Measurements from ENCODE around the gene KLHDC3. TPM values are rescaled to one million over a fixed set of nuclear protein-coding genes. Genes with fewer than 3 reads are reported as not detected.

Gene KLHDC3
- total RNA-seq, 1 experiment from 2014 or later, result 53.7 TPM

DNA sequence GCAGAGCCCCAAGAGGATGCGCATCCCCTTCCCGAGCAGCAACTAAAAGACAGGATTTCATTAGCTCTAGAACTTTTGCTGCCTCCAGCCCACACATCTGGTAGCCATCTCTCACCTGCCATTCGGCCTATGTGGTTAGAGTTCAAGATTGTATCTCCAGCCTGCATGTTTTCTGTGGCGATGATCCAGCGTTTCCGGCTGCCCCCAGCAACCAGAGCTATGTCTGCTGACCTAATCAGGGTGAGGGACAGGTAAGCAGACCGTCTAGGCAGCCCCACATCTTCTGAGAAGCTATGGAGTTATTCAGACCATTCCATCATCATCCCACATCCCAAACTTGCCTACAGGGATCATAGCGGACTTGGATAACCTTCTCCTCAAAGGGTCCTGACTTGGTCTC, 41.9 kb downstream of the KLHDC3 start:
- peaks cover 48% of the 10 kb centered on the region for H3K4me1 ChIP-seq (ENCODE audit: low read length)
- H3K9me3 ChIP-seq (ENCODE audit: low read length), result no peaks in the 10 kb centered on the region
- no peak overlapping the region for H3K9ac ChIP-seq (ENCODE audit: low read length)
- no peaks in the 10 kb centered on the region for H3K9me2 ChIP-seq (replicated peaks; ENCODE audit: insufficient read depth, low read length)
- H2AFZ ChIP-seq (ENCODE audit: low read length), result no peak overlapping the region
- no peak overlapping the region for H3K4me3 ChIP-seq (ENCODE audit: low read length)
- no peak overlapping the region for H3K4me2 ChIP-seq (ENCODE audit: low read depth, low read length, poor library complexity, severe bottlenecking)
- H3K27ac ChIP-seq (ENCODE audit: low read length), result no peak overlapping the region
- no peak for DNase-seq
- H4K20me1 ChIP-seq (ENCODE audit: insufficient read depth, low read depth, low read length), result no peaks in the 10 kb centered on the region
- H3K79me2 ChIP-seq (ENCODE audit: low read length), result peaks cover 47% of the 10 kb centered on the region
- 0 out of 2 replicates have a peak, but pooled peaks cover 5% of the 10 kb centered on the region for H3K36me3 ChIP-seq (ENCODE audit: insufficient read depth, low read length)
- no peaks in the 10 kb centered on the region for H3K27me3 ChIP-seq (ENCODE audit: low read length)

DNA sequence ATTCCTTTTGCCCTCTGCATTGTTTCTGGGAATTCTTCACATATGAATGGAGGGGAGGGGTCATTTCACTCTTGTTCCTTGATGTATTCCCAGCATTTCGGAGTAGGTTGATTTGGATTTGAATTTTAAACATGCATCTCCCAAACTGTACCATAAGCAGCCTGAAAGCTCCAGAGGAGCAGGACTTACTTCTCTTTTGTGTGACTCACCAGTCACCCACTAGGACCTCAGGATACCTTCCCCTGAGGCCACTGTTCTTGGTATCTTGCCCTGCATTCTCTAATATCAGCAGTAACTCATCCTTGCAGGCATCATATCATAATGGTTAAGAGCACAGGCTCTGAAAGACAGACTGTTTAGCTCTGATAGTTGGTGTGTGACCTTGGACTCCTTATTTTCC, 44.5 kb downstream of the KLHDC3 start:
- Histone ChIP-seq H2AFZ (ENCODE audit: low read length) (no peak overlapping the region), H3K4me2 (ENCODE audit: low read depth, low read length, poor library complexity, severe bottlenecking) (peak overlapping the region; percentile 86), H3K36me3 (ENCODE audit: insufficient read depth, low read length) (0 out of 2 replicates have a peak, but pooled peaks cover 5% of the 10 kb centered on the region), H3K9ac (ENCODE audit: low read length) (peak overlapping the region; percentile 95), H3K79me2 (ENCODE audit: low read length) (peaks cover 27% of the 10 kb centered on the region), H3K4me1 (ENCODE audit: low read length) (peaks cover 28% of the 10 kb centered on the region), H3K9me2 (replicated peaks; ENCODE audit: insufficient read depth, low read length) (no peaks in the 10 kb centered on the region), H4K20me1 (ENCODE audit: insufficient read depth, low read depth, low read length) (no peaks in the 10 kb centered on the region), H3K27me3 (ENCODE audit: low read length) (no peaks in the 10 kb centered on the region), H3K9me3 (ENCODE audit: low read length) (no peaks in the 10 kb centered on the region), H3K27ac (ENCODE audit: low read length) (no peak overlapping the region), H3K4me3 (ENCODE audit: low read length) (peak overlapping the region; percentile 97)
- DNase-seq, result no peak

DNA sequence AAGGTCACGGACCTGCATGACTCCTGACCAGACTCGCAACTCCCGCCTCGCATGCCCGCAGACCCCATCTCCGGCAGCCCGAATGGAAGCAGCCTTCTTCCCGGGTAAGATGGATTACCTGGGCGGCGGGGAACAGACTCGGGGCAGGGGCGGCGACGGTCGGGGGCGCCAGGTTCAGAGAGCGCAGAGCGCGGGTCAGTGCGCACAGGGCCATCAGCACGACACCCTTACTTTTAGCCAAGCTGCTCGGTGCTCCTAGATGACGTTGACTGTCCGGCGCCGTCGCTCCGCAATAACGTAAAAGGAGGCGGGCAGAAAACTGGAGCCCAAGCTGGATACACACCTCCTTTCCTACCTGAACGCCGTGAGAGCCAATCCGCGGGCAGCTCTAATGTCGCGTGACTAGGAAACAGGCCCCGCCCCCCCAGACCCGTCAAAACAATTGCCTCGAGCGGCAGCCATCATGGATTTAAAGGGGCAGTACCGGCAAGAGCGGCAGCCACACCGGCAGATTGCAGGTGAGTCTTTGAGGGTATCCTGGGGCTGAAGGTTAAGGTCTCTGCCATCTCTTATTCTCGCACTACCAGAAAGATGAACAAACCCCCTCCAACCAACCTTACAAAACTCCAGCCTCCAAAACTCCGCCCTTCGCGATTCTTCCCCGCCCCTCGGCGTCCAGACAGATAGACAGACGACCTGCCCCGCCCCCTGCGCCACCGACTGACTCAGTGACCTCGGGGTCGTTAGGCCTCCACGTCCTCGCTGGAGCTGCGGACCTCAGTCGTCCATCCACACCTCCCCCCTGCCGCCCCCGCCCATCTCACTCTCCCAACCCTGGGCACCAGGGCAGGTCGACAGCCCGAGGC, 45.4 kb downstream of the KLHDC3 start, which contains the start of the genes KLC4 and MRPL2:
TSS of gene KLC4 (plus strand) at position 464 of the 866 bp plus-strand sequence. CDS start 1,705 bp downstream, outside the sequence.
TSS of gene MRPL2 (minus strand) at position 267 of the 866 bp plus-strand sequence. CDS start at position 214, 53 bp downstream.
- Histone ChIP-seq H3K79me2 (ENCODE audit: low read length) (peaks cover 27% of the 10 kb centered on the region), H3K9ac (ENCODE audit: low read length) (peak within 1 kb of the TSS; percentile 95), H3K9me2 (replicated peaks; ENCODE audit: insufficient read depth, low read length) (no peaks in the 10 kb centered on the region), H3K27me3 (ENCODE audit: low read length) (no peaks in the 10 kb centered on the region), H3K27ac (ENCODE audit: low read length) (no peak within 1 kb of the TSS), H3K9me3 (ENCODE audit: low read length) (no peaks in the 10 kb centered on the region), H3K4me1 (ENCODE audit: low read length) (peaks cover 22% of the 10 kb centered on the region), H4K20me1 (ENCODE audit: insufficient read depth, low read depth, low read length) (no peaks in the 10 kb centered on the region), H3K4me3 (ENCODE audit: low read length) (peak within 1 kb of the TSS; percentile 97), H3K4me2 (ENCODE audit: low read depth, low read length, poor library complexity, severe bottlenecking) (peak within 1 kb of the TSS; percentile 98), H2AFZ (ENCODE audit: low read length) (peak within 1 kb of the TSS; percentile 92), H3K36me3 (ENCODE audit: insufficient read depth, low read length) (0 out of 2 replicates have a peak, but pooled peaks cover 5% of the 10 kb centered on the region)
- DNase-seq, result peak; percentile 99

DNA sequence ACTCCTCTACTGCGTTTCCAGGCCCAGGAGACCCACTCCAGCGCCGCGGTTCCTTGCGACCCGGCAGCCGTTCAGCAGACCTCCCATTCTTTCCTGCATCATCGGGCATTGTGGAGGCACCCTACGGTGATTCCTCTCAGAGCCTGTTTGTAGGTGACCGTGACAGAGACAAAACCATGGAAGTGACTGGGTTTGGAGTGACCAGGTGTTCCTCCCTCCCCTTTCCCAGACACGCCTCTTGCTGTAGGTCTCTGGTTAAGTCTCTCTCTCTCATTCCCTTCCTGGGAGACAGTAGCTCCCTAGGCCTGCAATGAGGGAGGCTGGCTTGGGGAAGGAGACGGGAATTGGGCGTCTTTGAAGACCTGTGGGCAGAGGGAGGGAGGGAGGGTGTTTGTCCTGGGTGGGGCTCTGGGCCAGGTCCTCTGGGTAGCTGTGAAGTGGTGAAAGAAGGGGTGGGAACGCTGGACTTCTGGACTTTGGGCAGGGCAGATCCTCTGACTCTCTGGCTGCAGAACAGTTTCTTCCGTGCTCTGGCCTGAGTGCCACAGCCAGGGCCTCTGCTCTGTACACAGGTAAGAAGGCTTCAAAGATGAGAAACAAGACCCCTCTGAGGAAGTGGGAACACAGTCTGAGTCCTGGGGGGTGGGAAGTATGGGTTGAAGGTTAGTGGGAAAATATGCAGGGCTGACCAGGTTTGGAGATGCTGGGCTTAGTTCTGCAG, 46.1 kb downstream of the KLHDC3 start:
- Histone ChIP-seq H2AFZ (ENCODE audit: low read length) (peak overlapping the region; percentile 92), H3K4me2 (ENCODE audit: low read depth, low read length, poor library complexity, severe bottlenecking) (peak overlapping the region; percentile 98), H4K20me1 (ENCODE audit: insufficient read depth, low read depth, low read length) (no peaks in the 10 kb centered on the region), H3K27me3 (ENCODE audit: low read length) (no peaks in the 10 kb centered on the region), H3K9me3 (ENCODE audit: low read length) (no peaks in the 10 kb centered on the region), H3K79me2 (ENCODE audit: low read length) (peaks cover 27% of the 10 kb centered on the region), H3K4me1 (ENCODE audit: low read length) (peaks cover 22% of the 10 kb centered on the region), H3K36me3 (ENCODE audit: insufficient read depth, low read length) (0 out of 2 replicates have a peak, but pooled peaks cover 5% of the 10 kb centered on the region), H3K27ac (ENCODE audit: low read length) (no peak overlapping the region), H3K4me3 (ENCODE audit: low read length) (peak overlapping the region; percentile 97), H3K9ac (ENCODE audit: low read length) (peak overlapping the region; percentile 87), H3K9me2 (replicated peaks; ENCODE audit: insufficient read depth, low read length) (no peaks in the 10 kb centered on the region)
- no peak for DNase-seq

DNA sequence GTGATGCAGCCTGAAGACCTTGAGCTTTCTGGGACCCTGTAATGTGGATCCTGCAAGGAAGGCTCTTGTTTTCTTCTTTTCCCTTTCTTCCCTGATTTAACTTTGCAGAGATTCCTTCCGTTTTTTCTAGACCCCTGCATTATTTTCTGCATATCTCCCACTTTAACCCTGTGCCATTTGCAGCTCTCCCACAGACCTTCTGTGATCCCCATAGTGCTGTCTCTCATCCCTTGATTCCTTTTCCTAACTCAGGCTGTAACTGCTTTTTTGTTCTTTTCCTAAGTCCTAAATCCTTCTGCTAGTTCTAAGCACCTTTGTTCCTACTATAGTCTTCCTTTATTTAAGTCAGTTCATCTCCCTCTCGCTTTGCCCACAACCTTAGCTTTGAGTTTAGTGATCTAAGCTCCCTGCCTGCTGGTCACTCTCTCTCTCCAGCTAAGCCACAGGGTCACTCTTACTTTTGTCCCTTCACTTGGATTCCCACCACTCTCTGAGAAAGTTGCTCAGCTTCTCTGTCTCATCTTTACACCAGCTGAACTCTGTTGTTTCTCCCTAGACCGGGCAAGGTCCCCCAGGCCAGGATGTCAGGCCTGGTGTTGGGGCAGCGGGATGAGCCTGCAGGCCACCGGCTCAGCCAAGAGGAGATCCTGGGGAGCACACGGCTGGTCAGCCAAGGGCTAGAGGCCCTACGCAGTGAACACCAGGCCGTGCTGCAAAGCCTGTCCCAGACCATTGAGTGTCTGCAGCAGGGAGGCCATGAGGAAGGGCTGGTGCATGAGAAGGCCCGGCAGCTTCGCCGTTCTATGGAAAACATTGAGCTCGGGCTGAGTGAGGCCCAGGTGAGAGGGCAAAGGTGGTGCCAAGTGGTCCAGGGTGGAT, 46.9 kb downstream of the KLHDC3 start:
- H3K9me3 ChIP-seq (ENCODE audit: low read length), result no peaks in the 10 kb centered on the region
- H3K4me2 ChIP-seq (ENCODE audit: low read depth, low read length, poor library complexity, severe bottlenecking), result peak overlapping the region; percentile 98
- peaks cover 27% of the 10 kb centered on the region for H3K79me2 ChIP-seq (ENCODE audit: low read length)
- peaks cover 22% of the 10 kb centered on the region for H3K4me1 ChIP-seq (ENCODE audit: low read length)
- no peaks in the 10 kb centered on the region for H3K9me2 ChIP-seq (replicated peaks; ENCODE audit: insufficient read depth, low read length)
- no peaks in the 10 kb centered on the region for H3K27me3 ChIP-seq (ENCODE audit: low read length)
- H2AFZ ChIP-seq (ENCODE audit: low read length), result no peak overlapping the region
- DNase-seq, result no peak
- H3K27ac ChIP-seq (ENCODE audit: low read length), result no peak overlapping the region
- H3K9ac ChIP-seq (ENCODE audit: low read length), result peak overlapping the region; percentile 87
- peak overlapping the region; percentile 97; the same call in 1 of the 2 replicates for H3K4me3 ChIP-seq (ENCODE audit: low read length)
- no peaks in the 10 kb centered on the region for H4K20me1 ChIP-seq (ENCODE audit: insufficient read depth, low read depth, low read length)
- H3K36me3 ChIP-seq (ENCODE audit: insufficient read depth, low read length), result 0 out of 2 replicates have a peak, but pooled peaks cover 2% of the 10 kb centered on the region

DNA sequence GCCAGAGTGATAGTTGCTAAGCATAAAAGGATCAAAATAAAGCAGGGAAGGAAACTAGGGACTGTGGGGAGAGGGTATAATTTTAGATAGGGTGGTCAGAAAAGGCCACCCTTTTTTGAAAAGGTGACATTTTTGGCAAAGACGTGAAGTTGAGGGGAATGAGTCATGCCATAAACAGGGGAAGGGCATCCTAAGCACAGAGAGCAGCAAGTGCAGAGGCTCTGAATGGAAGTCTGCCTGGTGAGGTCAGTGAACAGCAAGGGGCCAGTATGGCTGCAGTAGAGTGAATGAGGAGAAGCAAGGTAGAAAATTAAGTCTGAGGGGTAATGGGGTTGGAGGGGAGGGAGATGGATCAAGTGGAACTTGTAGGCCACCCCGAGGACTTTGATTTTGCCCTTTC, 47.8 kb downstream of the KLHDC3 start:
- Histone ChIP-seq H3K27ac (ENCODE audit: low read length) (no peak overlapping the region), H2AFZ (ENCODE audit: low read length) (no peak overlapping the region), H3K9ac (ENCODE audit: low read length) (no peak overlapping the region), H3K36me3 (ENCODE audit: insufficient read depth, low read length) (no peaks in the 10 kb centered on the region), H3K79me2 (ENCODE audit: low read length) (peaks cover 27% of the 10 kb centered on the region), H3K4me2 (ENCODE audit: low read depth, low read length, poor library complexity, severe bottlenecking) (no peak overlapping the region), H3K9me3 (ENCODE audit: low read length) (no peaks in the 10 kb centered on the region), H3K9me2 (replicated peaks; ENCODE audit: insufficient read depth, low read length) (no peaks in the 10 kb centered on the region), H3K4me1 (ENCODE audit: low read length) (peaks cover 22% of the 10 kb centered on the region), H4K20me1 (ENCODE audit: insufficient read depth, low read depth, low read length) (no peaks in the 10 kb centered on the region), H3K4me3 (ENCODE audit: low read length) (no peak overlapping the region), H3K27me3 (ENCODE audit: low read length) (no peaks in the 10 kb centered on the region)
- DNase-seq, result no peak

DNA sequence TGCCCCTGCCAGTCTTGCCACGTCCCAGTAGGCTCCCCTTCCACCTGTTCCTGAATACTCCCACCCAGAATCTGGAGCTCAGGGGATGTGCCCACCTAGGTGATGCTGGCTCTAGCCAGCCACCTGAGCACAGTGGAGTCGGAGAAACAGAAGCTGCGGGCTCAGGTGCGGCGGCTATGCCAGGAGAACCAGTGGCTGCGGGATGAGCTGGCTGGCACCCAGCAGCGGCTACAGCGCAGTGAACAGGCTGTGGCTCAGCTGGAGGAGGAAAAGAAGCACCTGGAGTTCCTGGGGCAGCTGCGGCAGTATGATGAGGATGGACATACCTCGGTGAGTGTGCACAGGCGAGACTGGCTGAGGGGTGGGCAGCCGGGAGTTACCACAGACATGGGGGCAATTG, 48.8 kb downstream of the KLHDC3 start:
- Histone ChIP-seq H3K4me2 (ENCODE audit: low read depth, low read length, poor library complexity, severe bottlenecking) (no peak overlapping the region), H3K36me3 (ENCODE audit: insufficient read depth, low read length) (no peaks in the 10 kb centered on the region), H3K9ac (ENCODE audit: low read length) (no peak overlapping the region), H3K27me3 (ENCODE audit: low read length) (no peaks in the 10 kb centered on the region), H3K9me2 (replicated peaks; ENCODE audit: insufficient read depth, low read length) (no peaks in the 10 kb centered on the region), H3K9me3 (ENCODE audit: low read length) (no peaks in the 10 kb centered on the region), H4K20me1 (ENCODE audit: insufficient read depth, low read depth, low read length) (no peaks in the 10 kb centered on the region), H3K27ac (ENCODE audit: low read length) (no peak overlapping the region), H3K4me1 (ENCODE audit: low read length) (peaks cover 20% of the 10 kb centered on the region), H3K79me2 (ENCODE audit: low read length) (peaks cover 22% of the 10 kb centered on the region), H3K4me3 (ENCODE audit: low read length) (no peak overlapping the region), H2AFZ (ENCODE audit: low read length) (no peak overlapping the region)
- no peak for DNase-seq
